Dermis blood vessel endothelial cell (primary cell): ENCODE measurements around the gene LRRC74B. TPM values are rescaled to one million over a fixed set of nuclear protein-coding genes. Genes with fewer than 3 reads are reported as not detected.

ENCODE experiments used
- DNase-seq: peaks from one replicate; pipeline ENCODE4 v3.0.0; 2010
- total RNA-seq: library from RNA; depleted of rRNA; stranded (reverse); fragments of >200 nt; gene quantifications from 2 replicates; pipeline ENCODE4 v1.2.3, GENCODE V29; 2014

LRRC74B gene
- total RNA-seq, 1 donor from 2014 or later = not detected

DNA sequence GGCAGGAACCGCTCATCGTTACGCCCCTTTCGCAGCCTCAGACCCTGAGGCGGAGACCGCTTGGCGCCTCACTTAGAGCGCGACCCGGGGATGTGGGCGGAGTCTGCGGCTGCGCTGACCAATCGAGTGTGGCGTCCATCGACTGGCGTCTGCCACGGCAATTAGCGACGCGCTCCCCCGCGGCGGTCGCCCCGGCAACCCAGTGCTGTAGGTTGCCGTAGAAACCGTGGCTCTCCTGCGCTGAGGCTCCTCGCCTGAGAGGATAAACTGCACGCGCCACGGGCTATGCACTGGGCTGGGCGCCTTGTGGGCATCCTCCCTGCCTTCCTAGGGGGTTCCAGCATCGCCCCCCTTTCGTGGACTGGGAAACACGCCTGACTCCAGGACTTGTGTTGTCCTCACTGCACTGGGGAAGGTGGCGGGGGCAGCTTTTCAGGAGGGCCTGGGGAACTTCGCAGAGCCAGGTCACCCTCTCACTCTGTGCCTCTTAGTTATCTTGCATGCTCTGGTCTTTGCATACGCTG lies 31.5 kb upstream of the LRRC74B start:
- DNase-seq = peak; percentile 91

GRCh38 chr22:21014726-21015465 lies 30.9 kb upstream of the LRRC74B start, which contains the start of gene P2RX6:
TSS of gene P2RX6 (plus strand) at chr22:21015165. CDS start at chr22:21015175, 10 bp downstream.
- DNase-seq = no peak

- DNase-seq = no peak
These were observed 30.2 kb upstream of the LRRC74B start for GRCh38 chr22:21015466-21016006.

- no peak for DNase-seq
These were observed 28.9 kb upstream of the LRRC74B start for GRCh38 chr22:21016644-21017420.

DNA sequence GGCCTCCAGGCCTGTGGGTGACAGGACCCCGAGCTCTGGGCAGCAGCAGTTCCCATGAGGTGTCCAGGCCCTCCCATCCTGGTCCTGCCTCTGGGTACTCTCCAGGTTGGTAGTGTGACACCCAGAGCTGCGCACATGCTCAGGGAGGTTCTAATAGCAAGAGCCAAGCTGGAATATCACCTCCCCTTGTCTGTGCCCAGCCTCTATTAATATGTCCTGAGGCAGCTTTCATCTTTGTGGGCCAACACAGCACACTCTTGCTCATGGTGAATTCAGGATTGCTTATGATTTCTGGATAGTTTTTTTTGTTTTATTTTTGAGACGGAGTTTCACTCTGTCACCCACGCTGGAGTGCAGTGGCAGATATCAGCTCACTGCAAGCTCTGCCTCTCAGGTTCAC lies 27.4 kb upstream of the LRRC74B start:
- DNase-seq = no peak

- peak; percentile 12 for DNase-seq
These were observed 24.8 kb upstream of the LRRC74B start for GRCh38 chr22:21020802-21021429.

DNA sequence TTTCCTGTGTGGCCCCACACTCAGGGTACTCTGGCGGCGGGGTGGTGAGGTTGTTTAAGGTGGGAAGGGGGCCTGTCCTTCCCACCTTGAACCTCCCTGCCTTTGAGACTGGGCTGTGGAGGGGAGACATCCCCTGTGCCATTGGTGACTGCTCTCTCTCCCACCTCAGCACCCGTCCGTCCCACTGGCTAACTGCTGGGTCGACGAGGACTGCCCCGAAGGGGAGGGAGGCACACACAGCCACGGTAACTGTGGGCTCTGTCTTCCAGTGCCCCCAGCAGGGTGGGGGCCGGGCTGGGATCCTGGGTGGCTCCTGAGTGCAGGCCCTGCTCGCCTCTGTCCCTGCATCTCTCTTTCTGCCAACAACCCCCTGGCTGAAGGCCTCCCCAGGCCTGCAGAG lies 23.2 kb upstream of the LRRC74B start:
- no peak for DNase-seq

DNA sequence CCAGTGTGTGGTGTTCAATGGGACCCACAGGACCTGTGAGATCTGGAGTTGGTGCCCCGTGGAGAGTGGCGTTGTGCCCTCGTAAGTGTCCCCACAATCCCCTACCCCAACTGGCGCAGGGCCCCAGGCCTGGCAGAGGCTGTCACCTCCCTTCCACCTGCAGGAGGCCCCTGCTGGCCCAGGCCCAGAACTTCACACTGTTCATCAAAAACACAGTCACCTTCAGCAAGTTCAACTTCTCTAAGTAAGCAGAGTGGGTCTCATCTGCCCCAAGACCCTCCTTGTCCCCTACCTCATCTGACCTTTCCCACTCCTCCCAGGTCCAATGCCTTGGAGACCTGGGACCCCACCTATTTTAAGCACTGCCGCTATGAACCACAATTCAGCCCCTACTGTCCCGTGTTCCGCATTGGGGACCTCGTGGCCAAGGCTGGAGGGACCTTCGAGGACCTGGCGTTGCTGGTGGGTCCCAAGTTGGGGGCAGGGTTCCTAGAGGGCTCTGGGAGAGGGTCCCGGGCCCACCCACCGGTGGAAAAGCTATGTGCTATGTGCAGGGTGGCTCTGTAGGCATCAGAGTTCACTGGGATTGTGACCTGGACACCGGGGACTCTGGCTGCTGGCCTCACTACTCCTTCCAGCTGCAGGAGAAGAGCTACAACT lies 22.7 kb upstream of the LRRC74B start:
- no peak for DNase-seq

DNA sequence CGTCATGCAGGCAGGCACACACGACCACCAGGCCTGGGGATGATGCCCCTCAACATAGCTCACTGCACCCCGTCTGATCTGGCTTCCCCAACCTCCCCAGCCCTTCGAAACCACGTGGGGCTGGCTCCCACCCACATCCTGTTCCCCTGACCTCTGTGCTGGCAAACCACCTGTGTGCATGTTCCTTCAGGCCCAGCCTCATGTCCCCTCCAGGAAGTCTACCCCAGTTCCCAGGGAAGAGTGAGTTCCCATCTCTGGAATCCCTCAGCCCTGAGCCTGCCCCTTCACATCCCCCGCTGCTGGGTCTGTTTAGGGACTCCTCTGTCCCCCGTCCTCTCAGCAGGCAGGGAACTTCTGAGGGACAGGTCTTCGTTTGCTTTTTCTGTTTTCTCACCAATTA lies 20.5 kb upstream of the LRRC74B start:
- DNase-seq = no peak

GRCh38 chr22:21025763-21026755 lies 19.7 kb upstream of the LRRC74B start:
- DNase-seq = no peak

DNA sequence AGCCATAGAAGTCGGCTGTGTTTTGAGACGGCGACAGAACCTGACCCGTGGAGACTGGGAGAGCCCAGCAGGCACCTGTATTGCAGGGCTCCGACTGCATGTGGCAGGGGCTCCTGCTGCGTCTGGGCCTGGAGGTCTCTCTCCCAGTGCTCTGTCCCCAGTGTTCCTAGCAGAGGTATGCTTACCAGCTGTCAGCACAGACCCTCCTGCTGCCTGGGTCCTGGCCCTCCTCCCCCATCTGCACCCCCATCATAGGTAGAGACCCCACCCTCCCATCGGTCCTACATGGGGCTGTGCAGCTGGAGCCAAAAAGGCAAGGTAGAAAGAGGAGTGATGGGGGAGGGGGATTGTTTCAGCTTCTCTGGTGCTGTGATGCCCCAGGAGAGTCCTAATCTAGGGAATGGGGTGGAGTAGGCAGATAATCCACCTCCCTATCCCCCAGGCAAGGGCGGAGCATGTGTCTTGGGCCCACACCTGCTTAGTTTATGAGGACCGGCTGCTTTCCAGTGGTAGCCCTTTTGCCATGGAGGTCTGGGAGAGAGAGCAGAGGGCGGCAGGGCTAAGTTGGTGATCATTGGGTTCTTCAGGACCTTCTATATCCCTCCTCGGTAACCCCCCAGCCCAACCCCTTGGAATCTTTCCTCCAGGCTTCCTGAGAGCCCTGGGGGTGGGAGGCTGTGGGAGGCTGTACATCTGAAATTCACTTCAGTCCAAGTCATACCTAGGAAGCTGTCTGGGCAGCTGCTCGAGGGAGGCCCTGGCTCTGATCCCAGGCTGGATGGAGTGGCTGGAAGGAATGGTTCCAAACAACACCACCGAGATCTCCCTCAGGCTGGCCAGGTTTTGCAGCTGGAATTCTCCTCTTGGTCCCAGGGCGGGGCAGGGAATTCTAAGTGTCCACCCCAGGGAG lies 18.7 kb upstream of the LRRC74B start:
- no peak for DNase-seq

DNA sequence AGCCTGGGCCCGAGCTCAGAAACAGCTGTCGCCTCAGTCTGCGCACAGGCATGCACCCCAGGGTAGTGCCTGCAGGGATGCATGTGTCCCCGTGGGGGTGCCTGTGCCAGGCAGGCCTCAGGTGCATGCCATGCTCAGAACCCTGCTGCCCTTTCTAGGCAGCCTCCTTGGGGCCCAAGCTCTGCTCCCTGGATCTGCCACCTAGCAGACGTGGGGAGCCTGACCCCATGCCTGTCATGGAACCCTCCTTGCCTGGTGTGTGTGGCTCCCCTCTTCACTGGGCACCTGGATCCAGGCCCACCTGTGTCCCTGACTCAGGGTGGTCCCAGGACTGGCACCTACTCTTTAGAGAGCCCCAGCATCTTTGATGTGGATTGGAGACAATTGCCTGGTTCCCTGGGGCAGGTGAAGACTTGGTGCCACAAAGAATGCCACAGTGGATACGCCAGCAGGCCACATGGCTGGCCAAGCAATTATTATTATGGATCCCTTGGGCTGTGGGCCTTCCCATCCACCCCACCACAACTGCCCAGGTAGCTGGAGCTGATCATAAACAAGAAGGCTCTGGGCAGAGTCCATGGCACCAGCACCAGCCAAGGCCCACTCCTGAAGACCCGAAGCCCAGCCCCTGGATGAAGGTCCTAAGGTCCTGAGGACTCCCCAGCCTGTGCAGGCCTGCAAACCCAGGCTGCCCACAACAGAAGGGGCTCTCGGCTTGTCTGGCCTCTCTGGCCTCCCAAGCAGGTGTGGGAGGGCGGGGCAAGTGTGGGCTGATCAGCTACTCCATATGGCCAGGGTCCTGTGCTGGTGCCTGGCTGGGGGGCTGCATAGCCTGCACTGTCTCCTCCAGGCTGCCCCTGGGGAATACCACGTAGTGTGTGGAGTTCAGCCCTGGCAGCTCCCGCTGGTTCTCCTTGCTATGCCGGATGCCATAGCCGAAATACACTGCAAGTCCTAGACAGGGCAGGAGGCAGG lies 17.2 kb upstream of the LRRC74B start:
- DNase-seq = no peak

DNA sequence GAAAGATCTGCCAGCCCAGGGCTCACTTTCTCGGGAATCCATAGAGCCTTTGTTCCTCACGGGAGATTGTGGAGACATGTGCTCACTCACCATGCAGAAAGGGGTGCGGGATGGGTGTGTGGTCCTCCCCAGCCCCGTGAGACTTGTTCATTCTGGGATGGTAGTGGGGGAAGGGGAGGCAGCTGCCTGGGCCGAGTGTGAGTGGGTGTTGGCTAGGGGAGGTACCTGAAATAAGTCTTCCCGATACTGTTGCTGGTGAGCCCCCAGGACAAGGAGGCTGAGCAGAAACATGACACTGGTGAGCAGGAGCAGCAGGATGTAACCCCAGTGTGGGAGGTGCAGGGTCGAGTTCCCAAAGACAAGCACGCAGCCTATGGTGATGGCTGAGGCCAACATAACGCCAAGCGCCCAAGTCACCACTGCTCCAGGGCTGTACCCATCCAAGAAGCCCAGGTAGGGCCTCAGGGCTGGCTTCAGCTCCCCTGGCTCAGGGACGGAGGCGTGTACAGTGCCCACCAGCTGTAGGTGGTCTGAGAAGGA lies 16.2 kb upstream of the LRRC74B start:
- no peak for DNase-seq

GRCh38 chr22:21030032-21030431 lies 15.7 kb upstream of the LRRC74B start:
- DNase-seq = no peak

DNA sequence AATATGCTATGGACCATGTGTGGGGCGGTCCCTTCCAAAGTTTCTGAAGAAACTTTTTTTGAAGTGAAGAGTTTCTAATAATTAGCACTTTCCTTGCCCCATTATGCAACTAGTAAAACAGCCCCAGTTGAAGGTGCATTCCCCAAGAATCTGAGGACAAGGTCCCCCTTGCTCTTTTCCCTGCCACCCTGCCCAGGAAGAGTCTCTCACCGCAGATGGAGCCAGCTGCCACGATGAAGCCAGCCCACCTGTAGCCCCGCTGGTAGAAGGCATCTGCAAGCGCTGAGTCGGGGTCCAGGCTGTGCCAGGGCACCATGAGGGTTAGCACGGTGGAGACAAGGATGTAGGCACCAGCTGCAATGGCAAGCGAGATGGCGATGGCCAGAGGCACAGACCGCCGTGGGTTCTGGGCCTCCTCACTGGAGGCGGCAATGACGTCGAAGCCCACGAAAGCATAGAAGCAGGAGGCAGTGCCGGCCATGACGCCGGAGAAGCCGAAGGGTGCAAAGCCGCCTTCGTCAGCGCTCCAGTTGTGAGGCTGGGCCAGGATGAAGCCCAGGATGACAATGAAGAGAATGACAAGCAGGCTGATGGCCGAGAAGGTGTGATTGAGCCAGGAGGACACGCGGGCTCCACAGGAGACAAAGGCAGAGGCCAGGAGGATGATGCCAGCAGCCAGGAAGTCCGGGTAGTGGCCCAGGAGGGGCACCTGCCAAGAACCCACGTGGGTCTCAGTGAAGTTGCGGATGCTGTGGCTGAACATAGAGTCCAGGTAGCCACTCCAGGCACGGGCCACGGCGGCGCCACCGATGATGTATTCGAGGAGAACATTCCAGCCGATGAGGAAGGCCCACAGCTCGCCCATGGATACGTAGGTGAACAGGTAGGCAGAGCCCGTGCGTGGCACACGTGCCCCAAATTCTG lies 14.9 kb upstream of the LRRC74B start:
- no peak for DNase-seq

DNA sequence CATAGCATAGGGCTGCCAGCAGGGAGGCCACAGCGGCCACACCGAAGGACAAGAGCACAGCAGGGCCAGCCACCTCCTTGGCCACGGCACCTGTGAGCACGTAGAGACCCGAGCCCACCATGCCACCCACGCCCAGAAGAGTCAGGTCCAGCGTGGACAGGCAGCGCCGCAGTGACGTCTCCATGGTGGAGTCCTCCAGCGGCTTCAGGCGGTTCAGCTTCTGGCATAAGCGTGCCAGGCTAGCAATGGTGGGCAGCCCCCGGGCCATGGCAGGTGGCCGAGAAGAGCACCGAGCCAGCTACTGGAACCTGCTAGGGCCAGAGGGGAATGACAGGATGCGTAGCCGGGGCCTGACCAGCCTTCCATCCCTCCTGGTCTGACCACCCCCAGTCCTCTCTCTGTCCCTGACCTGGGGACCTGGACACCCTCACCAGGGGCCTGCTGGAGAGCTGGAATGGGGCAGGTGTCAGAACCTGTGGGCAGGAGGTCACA lies 14.2 kb upstream of the LRRC74B start:
- DNase-seq = no peak
